GM19438 (cell line): Measurements from ENCODE around the gene DNAAF1.
"Not testable (repeated sequence)": the region's sequence is repeated elsewhere in the genome, so short reads cannot be mapped to it uniquely, and the experiment has no call there.

Experiments used
- ATAC-seq: cut with Tn5 transposase; IDR thresholded peaks from one replicate; pipeline ENCODE4 v1.9.1; 2021; ENCODE audit warnings: low read depth; ENCODE audit not compliant: unreplicated experiment

DNAAF1 gene

DNA sequence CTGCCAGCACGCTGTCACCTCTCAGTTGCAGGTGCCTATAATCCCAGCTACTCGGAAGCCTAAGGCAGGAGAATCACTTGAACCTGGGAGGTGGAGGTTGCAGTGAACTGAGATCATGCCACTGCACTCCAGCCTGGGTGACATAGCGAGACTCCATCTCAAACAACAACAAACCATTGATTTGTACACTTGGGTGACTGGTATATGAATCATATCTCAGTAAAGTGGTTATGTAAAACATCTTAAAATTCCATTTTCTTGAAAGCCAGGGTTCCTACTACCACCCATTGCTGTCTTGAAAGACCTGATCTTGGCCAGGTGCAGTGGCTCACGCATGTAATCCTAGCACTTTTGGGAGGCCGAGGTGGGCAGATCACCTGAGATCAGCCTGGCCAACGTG is 60.0 kb downstream of the DNAAF1 start:
- not testable (repeated sequence) for ATAC-seq

GRCh38 chr16:84205976-84206691 is 61.0 kb downstream of the DNAAF1 start:
- no peak for ATAC-seq

DNA sequence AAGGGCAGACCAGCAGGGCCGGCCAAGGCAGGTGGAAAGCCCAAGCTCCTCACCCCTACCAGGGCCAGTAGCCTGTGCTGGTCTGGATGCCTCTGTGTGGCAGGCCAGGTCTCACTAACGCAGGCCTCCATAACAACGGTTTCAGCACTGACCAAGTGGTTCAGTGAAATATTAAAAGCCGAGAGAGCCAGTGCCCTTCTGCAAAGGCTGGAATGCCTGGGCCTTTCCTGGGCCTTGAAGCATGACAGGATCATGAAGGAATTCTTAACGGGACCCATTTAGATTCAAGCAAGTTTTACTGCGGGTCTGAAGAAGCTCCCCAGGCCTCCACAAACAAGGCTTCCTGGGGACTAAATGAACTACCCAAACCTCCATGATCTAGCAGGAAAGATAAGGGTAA is 62.1 kb downstream of the DNAAF1 start:
- no peak for ATAC-seq

DNA sequence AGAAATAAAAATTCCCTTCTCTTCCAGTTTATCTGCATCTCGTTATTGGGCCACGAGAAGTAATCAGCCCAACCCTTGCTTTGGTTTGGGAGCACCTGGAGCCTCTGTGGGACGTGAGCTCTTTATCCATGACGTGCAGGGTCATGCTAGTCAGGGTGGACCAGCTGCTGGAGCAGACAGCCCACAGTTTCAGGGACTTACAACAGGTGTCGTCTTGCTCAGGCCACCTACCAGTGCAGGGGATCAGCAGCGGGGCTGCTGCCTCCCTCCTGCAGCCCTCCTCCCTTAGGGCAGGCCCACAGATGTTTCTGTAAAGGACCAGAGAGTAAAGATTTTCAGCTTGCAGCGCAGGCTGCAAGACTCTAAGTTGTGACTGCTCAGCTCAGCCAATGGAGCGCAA is 62.8 kb downstream of the DNAAF1 start:
- no peak for ATAC-seq

DNA sequence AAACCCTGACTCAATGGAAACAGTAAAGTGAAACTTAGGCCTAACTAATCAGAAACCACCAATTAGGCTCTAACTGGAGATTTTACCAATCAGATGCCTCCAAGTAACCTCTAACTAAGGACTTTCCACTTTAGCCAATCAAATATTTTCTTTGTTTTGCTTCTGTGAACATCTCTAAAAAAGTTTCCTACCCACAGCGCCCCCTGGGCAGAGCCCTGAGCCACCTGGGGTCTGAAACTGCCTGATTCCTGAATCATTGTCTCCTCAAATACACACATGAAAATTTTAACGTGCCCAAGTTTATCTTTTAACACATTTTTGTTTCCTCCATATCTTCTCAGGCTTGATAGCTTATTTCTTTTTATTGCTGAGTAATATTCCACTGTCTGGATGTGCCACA is 64.9 kb downstream of the DNAAF1 start:
- no peak for ATAC-seq

- ATAC-seq, result no peak
Measured at GRCh38 chr16:84212154-84212553, 67.0 kb downstream of the DNAAF1 start.

- no peak for ATAC-seq
Measured at GRCh38 chr16:84212631-84213030, 67.5 kb downstream of the DNAAF1 start.

DNA sequence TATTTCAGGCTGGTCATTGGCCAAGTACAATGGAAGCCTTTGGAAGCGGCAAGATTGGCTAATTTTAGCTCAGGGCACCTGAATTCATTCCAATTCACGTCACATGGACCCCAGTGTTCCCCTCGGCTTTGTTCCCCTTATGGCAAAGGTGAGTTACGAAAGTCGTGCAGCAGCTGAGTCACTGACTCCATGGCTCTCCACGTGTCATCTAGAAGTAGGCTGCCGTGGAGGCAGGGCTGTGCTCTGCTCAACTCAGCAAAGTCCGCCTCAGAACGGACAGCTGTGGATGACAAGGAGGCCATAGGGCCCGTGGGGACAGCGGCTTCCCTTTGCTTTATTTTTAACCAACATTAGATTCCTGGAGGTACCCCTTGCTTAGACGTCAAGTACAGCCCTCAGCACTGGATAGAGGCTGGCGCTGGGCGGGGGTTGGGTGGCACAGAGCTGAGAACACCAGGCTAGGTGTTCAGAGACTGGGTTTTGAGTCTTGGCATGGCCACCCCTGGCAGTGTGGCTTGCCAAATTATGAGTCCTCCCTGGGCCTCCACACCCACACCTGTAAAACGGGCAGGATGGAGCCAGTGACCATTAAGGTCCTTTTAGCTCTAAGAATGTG is 69.5 kb downstream of the DNAAF1 start:
- no peak for ATAC-seq

GRCh38 chr16:84215531-84215930 is 70.4 kb downstream of the DNAAF1 start:
- no peak for ATAC-seq

- ATAC-seq, result not testable (repeated sequence)
Measured at GRCh38 chr16:84216144-84216543, 71.0 kb downstream of the DNAAF1 start.

DNA sequence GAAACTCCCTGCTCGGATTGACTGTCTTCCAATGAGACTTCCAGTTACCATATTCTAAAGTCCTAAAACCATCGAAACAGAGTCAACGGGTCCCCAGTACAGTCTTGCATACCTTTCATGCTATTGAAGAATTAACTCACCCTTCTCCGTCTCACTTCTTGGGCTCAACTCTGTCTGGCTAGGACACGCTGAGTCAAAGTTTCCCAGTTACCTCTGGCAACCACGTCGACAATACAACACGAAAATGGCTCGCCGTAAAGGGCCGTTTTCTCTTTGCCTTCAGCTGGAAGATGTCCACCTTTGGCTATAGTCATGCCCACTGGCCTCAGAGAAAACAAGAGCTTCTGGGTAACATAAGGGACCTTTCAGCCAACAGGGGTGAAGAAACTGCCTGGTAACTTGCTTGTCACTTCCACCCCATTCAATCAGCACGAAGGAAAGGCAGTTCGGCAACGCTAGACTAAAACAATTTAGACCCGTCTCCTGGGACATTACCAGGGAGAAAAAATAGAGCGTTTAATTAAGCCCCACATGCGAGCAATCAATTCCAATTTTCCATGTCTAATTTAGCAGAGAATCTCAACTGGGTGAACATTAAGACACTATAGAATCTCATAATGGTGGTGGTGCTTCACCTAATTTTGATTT is 73.2 kb downstream of the DNAAF1 start:
- no peak for ATAC-seq

GRCh38 chr16:84218956-84219355 is 73.8 kb downstream of the DNAAF1 start:
- no peak for ATAC-seq

GRCh38 chr16:84220851-84221250 is 75.7 kb downstream of the DNAAF1 start:
- no peak for ATAC-seq

DNA sequence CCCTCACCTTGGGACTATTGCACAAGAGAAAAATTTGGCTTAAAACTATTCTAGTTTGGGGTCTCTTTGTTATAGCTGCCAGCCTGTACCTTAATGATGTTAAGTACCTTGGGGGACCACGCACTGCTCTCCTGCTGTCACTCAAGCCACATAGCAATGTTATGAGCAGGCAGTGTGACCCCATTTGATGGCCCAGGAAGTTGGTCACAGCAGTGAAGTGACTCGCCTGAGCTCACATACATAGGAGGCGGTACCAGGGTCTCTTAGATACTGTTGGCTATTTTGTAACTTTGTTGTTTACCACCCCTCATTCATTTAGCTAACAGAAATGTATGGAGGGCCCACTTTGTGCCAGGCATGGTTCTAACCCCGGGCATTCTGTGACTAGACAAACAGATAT is 78.3 kb downstream of the DNAAF1 start:
- no peak for ATAC-seq

GRCh38 chr16:84224554-84224953 is 79.4 kb downstream of the DNAAF1 start:
- ATAC-seq, result no peak

DNA sequence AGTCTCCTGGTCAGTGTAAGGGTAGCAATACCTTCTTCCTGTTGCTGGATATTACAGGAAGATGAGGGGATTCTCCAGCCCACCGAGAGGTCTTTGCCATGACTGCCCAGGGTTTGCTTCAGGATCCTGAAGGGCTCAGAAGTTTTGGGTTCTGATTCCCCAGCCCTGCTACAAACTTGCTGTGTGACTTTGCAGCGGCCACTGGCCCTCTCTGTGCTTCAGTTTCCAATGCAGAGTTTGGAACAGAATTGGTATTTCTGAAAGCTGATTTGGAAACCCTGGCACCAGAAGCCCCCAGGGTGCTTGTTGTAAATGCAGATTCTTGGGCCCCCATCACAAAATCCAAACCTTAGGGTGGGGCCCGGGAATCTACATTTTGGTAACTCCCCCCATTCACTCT is 80.0 kb downstream of the DNAAF1 start:
- no peak for ATAC-seq

GRCh38 chr16:84225571-84225970 is 80.5 kb downstream of the DNAAF1 start:
- no peak for ATAC-seq

- no peak for ATAC-seq
Measured at GRCh38 chr16:84226026-84226425, 80.9 kb downstream of the DNAAF1 start.
